NCI-H2196 treated with DMSO at 0.1 percent for 48 hours (cell line): ENCODE results near the gene FSD1L.

Source experiments
- DNase-seq: peaks from one replicate; lab custom pipeline; 2025; ENCODE audit not compliant: unreplicated experiment; lab: John Stamatoyannopoulos, UW

The FSD1L gene

GRCh38 chr9:105435453-105435852 lies 12.4 kb upstream of the FSD1L start:
- no peak for DNase-seq

GRCh38 chr9:105436783-105437182 lies 11.1 kb upstream of the FSD1L start:
- DNase-seq = no peak

GRCh38 chr9:105437704-105438103 lies 10.1 kb upstream of the FSD1L start:
- no peak for DNase-seq

- no peak for DNase-seq
Observed at GRCh38 chr9:105438141-105438806, 9.6 kb upstream of the FSD1L start.

DNA sequence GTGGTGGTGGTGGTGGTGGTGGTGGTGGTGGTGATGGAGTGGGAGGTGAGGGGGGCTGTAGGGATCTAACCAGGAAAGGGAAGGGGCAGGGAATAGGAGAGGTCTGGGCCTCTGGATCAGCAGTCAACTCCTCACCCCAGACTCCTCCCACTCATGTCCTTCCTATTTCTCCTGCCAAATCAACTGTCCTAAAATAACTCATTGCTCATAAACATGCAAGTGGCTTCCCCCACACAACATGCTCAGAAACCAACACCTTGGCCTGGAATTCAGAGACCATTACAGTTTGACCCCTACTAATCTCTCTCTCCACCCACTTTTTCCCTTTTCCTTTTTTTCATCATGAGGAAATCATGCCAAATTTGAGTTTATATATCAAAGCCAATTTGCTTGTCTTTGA lies 8.4 kb upstream of the FSD1L start:
- no peak for DNase-seq

GRCh38 chr9:105441616-105442160 lies 6.1 kb upstream of the FSD1L start:
- DNase-seq = no peak

DNA sequence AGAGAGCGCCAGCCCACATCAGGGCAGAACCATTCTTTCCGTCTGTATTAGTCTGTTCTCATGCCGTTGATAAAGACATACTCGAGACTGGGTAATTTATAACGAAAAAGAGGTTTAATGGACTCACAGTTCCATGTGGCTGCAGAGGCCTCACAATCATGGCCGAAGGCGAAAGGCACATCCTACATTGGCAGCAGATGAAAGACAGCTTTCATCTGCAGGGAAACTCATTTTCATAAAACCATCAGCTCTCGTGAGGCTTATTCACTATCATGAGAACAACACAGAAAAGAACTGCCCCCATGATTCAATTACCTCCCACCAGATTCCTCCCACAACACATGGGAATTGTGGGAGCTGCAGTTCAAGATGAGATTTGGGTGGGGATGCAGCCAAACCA lies 4.7 kb upstream of the FSD1L start:
- no peak for DNase-seq

- no peak for DNase-seq
Observed at GRCh38 chr9:105444130-105444529, 3.7 kb upstream of the FSD1L start.

GRCh38 chr9:105445203-105445881 lies 2.5 kb upstream of the FSD1L start:
- DNase-seq = no peak

DNA sequence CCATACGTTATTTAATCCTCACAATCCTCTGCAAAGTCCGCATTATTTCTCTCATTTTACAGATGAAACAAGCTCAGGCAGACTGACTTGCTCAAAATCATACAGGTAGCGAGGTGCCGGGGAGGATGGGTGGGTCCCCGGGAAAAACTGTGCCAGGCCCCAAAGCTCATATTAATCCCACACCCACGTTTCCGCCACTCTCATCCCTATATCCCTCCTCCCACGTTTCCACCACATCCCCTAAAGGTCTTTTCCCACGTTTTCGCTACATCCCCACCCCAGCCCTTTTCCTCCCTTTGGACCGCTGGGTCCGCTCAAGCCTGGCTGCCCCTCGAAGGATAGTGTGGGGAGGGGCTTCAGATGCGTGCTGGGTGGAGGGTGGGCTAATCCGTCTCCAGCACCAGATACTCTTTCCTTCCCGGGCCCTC lies 434 bp upstream of the FSD1L start:
- DNase-seq = no peak

GRCh38 chr9:105449081-105449480 lies 1.2 kb downstream of the FSD1L start:
- DNase-seq = no peak

GRCh38 chr9:105452185-105452584 lies 4.4 kb downstream of the FSD1L start:
- no peak for DNase-seq

DNA sequence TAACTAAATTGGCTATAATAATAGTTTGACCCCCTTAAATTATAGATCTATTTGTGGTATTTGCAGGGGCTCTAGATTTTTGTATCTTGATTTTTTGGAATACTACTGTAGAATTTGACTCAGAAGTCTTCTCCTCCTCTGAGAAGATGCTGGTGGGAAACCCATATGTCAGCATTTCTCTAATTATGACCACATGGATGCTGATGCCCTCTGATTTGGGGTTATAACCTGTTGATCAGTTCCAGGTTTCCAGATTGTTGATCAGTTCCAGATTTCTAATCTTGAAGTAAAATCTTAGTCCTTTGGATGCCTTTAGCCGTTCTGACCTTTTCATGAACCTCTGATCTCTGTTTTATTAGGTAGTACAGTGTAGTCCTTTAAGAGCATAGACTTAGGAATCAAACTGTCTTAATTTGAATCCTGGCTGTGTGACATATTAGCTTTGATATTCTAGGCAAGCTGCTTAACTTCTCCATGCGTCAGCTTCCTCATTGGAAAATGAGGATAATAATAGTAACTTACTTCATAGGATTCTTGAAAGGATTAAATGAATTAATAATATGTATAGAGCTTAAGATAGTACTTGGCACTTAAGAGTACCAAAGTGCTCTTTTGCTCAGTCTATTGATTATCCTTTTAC lies 8.1 kb downstream of the FSD1L start:
- DNase-seq = no peak

GRCh38 chr9:105457560-105458294 lies 9.9 kb downstream of the FSD1L start:
- DNase-seq = no peak

DNA sequence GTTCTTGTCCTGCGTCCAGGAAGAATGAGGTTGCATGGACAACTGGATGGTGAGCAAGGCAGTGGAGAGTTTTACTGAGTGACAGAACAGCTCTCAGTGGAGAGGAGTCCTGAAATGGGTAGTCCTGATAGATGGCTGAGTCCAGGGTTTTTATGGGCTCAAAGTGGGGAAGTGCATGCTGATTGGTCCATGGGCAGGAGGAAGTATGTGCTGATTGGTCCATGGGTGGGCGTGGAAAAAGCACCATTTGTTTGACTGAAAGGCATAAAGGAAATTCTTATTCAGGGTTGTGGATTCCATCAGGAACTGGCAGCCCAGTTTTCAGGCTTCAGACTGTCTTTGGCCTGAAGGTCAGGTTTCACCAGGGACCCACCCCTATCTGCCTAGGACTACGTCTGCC lies 10.6 kb downstream of the FSD1L start:
- DNase-seq = no peak

GRCh38 chr9:105459336-105459735 lies 11.5 kb downstream of the FSD1L start:
- DNase-seq = no peak

DNA sequence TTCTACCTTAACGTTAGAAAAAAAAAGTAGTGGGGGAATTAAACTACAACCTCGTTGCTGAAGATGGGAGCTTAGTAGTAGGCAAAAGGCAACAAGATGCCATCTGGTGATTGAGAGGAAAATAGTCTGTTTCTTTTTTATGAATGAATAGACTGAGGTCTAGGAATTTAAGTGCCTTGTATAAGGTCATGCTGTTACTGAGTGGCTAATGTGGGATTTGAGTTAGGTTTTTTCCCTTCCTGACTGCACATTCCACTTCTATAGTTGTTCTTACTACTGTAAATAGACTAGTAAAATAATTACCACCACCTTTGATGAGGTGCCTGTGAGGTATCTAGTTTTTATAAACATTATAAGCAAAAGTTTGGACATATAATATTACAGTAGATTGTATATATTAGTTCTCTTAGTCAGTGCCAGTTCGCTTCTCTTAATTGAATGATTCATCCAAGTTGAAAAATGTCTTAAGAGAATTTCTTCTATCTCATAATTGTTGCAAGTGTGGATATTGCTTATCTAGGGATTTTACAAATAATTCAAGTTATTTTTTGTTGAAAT lies 19.1 kb downstream of the FSD1L start:
- no peak for DNase-seq

- DNase-seq = no peak
Observed at GRCh38 chr9:105468875-105469274, 21.0 kb downstream of the FSD1L start.

- DNase-seq = no peak
Observed at GRCh38 chr9:105473221-105473620, 25.4 kb downstream of the FSD1L start.

- no peak for DNase-seq
Observed at GRCh38 chr9:105475302-105475701, 27.5 kb downstream of the FSD1L start.

DNA sequence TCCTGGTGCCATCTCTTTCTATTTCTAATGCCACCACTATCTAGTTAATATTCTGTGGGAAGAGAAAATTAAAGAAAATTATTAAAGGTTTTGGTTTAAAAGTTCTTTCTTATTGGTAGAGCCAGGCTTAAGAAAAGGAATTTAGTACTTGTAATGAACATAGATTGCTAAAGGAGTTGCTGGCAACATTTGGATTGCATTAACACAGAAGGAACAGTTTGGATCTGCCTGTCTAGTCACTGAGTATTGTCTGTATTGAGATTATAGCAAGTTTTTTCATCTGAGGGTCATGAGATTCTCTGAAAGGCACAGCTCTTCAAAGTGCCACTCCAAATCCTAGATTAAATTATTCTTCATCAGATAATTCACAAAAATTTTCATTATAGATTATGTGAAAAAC lies 32.0 kb downstream of the FSD1L start:
- no peak for DNase-seq
